A549 treated with Hydrocortisone at 1 μM for 4 hours (cell line): ENCODE results near the gene IL20RB. TPM values are rescaled to one million over a fixed set of nuclear protein-coding genes. Genes with fewer than 3 reads are reported as not detected.

Source experiments
- total RNA-seq: library from RNA; stranded (reverse); fragments of 200-300 nt; extraction: Qiagen RNA extraction; gene quantifications from 5 replicates; pipeline ENCODE4 v1.2.3, GENCODE V29; 2022

The IL20RB gene
- 0.67 to 1.6 TPM (median 0.97 TPM) in 5 replicates for total RNA-seq

GRCh38 chr3:136957751-136958288 is at the start of gene IL20RB:
Gene IL20RB (plus strand): TSS chr3:136957983. CDS start chr3:136958114, 131 bp downstream.

Other genes with a start within 250 kb of the IL20RB start
- gene STAG1, start 205.6 kb upstream of the IL20RB start, total RNA-seq: 7.7 to 12.0 TPM (median 9.2 TPM) in 5 replicates
- 23.6 to 29.0 TPM (median 28.0 TPM) in 5 replicates for gene SLC35G2, start 138.9 kb upstream of the IL20RB start, total RNA-seq
- 21.5 to 28.6 TPM (median 23.9 TPM) in 5 replicates for gene NCK1, start 95.8 kb upstream of the IL20RB start, total RNA-seq